NCI-H2196 (cell line): ENCODE measurements around the gene WDFY4.

Experiments
- DNase-seq: peaks from one replicate; lab custom pipeline; 2025; ENCODE audit not compliant: unreplicated experiment; lab: John Stamatoyannopoulos, UW

WDFY4 gene

GRCh38 chr10:48740015-48740707, 55.5 kb downstream of the WDFY4 start:
- DNase-seq = no peak

- DNase-seq = no peak
Measured at GRCh38 chr10:48740988-48741387, 56.3 kb downstream of the WDFY4 start.

- no peak for DNase-seq
Measured at GRCh38 chr10:48742891-48743860, 58.5 kb downstream of the WDFY4 start.

GRCh38 chr10:48744587-48744986, 59.9 kb downstream of the WDFY4 start:
- DNase-seq = no peak

GRCh38 chr10:48745662-48746245, 61.1 kb downstream of the WDFY4 start:
- DNase-seq = no peak

GRCh38 chr10:48748573-48748972, 63.9 kb downstream of the WDFY4 start:
- no peak for DNase-seq

GRCh38 chr10:48749254-48749787, 64.6 kb downstream of the WDFY4 start:
- DNase-seq = no peak

- DNase-seq = no peak
Measured at GRCh38 chr10:48750019-48750418, 65.3 kb downstream of the WDFY4 start.

GRCh38 chr10:48750991-48751390, 66.3 kb downstream of the WDFY4 start:
- DNase-seq = no peak

- DNase-seq = no peak
Measured at GRCh38 chr10:48751730-48752129, 67.1 kb downstream of the WDFY4 start.

- no peak for DNase-seq
Measured at GRCh38 chr10:48758411-48758810, 73.7 kb downstream of the WDFY4 start.

GRCh38 chr10:48759113-48759901, 74.6 kb downstream of the WDFY4 start:
- DNase-seq = no peak

- no peak for DNase-seq
Measured at GRCh38 chr10:48760983-48761382, 76.3 kb downstream of the WDFY4 start.

GRCh38 chr10:48762064-48763042, 77.7 kb downstream of the WDFY4 start:
- DNase-seq = no peak

GRCh38 chr10:48763403-48763965, 78.8 kb downstream of the WDFY4 start:
- no peak for DNase-seq

GRCh38 chr10:48764486-48764885, 79.8 kb downstream of the WDFY4 start:
- DNase-seq = no peak

GRCh38 chr10:48765039-48765438, 80.4 kb downstream of the WDFY4 start:
- no peak for DNase-seq

GRCh38 chr10:48765527-48765926, 80.9 kb downstream of the WDFY4 start:
- DNase-seq = no peak
